HG02973 (cell line): ENCODE results near the gene NUDT9.
"Not testable (repeated sequence)": the region's sequence is repeated elsewhere in the genome, so short reads cannot be mapped to it uniquely, and the experiment has no call there.

Source experiments
- ATAC-seq: cut with Tn5 transposase; IDR thresholded peaks from one replicate; pipeline ENCODE4 v1.9.1; 2021; ENCODE audit warnings: moderate library complexity; ENCODE audit not compliant: unreplicated experiment

The NUDT9 gene

GRCh38 chr4:87422104-87423052 is at the start of gene NUDT9:
Gene NUDT9, plus strand, starts transcription at chr4:87422573. Its CDS starts 333 bp downstream, at chr4:87422906.
- peak; percentile 91 for ATAC-seq

GRCh38 chr4:87375719-87376291 is 46.6 kb upstream of the NUDT9 start:
- ATAC-seq, result peak; percentile 58

- no peak for ATAC-seq
These were observed 44.6 kb upstream of the NUDT9 start for GRCh38 chr4:87377816-87378215.

GRCh38 chr4:87382116-87382515 is 40.3 kb upstream of the NUDT9 start:
- no peak for ATAC-seq

GRCh38 chr4:87382931-87383330 is 39.4 kb upstream of the NUDT9 start:
- no peak for ATAC-seq

GRCh38 chr4:87384466-87385132 is 37.8 kb upstream of the NUDT9 start:
- not testable (repeated sequence) for ATAC-seq

- ATAC-seq, result no peak
These were observed 35.1 kb upstream of the NUDT9 start for GRCh38 chr4:87387237-87387636.

- ATAC-seq, result no peak
These were observed 33.5 kb upstream of the NUDT9 start for GRCh38 chr4:87388901-87389300.

- ATAC-seq, result not testable (repeated sequence)
These were observed 32.3 kb upstream of the NUDT9 start for GRCh38 chr4:87390055-87390454.

GRCh38 chr4:87390551-87390890 is 31.9 kb upstream of the NUDT9 start:
- peak; percentile 2 for ATAC-seq

- ATAC-seq, result peak; percentile 99
These were observed 31.3 kb upstream of the NUDT9 start, which contains the start of gene HSD17B11 for GRCh38 chr4:87390891-87391575. Gene HSD17B11, minus strand, starts transcription at chr4:87391188. Its CDS starts 118 bp downstream, at chr4:87391070.

GRCh38 chr4:87391576-87392054 is 30.8 kb upstream of the NUDT9 start:
- peak; percentile 2 for ATAC-seq

- ATAC-seq, result no peak
These were observed 30.2 kb upstream of the NUDT9 start for GRCh38 chr4:87392183-87392582.

- not testable (repeated sequence) for ATAC-seq
These were observed 27.3 kb upstream of the NUDT9 start for GRCh38 chr4:87395073-87395472.

GRCh38 chr4:87395851-87396250 is 26.5 kb upstream of the NUDT9 start:
- not testable (repeated sequence) for ATAC-seq

GRCh38 chr4:87399148-87399547 is 23.2 kb upstream of the NUDT9 start:
- ATAC-seq, result no peak

- no peak for ATAC-seq
These were observed 22.4 kb upstream of the NUDT9 start for GRCh38 chr4:87399954-87400353.

GRCh38 chr4:87403732-87404131 is 18.6 kb upstream of the NUDT9 start:
- not testable (repeated sequence) for ATAC-seq

- no peak for ATAC-seq
These were observed 17.1 kb upstream of the NUDT9 start for GRCh38 chr4:87405211-87405820.

- ATAC-seq, result no peak
These were observed 15.9 kb upstream of the NUDT9 start for GRCh38 chr4:87406462-87406861.
